OCI-LY7 (cell line): ENCODE data around the gene GBF1.

ENCODE experiments used
- CTCF ChIP-seq: fragments of 200-600 bp; sonication (generic); conservative IDR thresholded peaks from 2 replicates; pipeline ENCODE4 v1.5.1; 2014; ENCODE audit warnings: mild to moderate bottlenecking, antibody characterized with exemption, low read length, moderate library complexity, mixed read lengths
- EZH2phosphoT487 ChIP-seq: fragments of 200-600 bp; sonication (generic); IDR thresholded peaks from 2 replicates; pipeline ENCODE4 v1.6.1; 2018; ENCODE audit warnings: low read depth, borderline replicate concordance, mild to moderate bottlenecking, mixed run types, antibody characterized with exemption, low read length, moderate library complexity, mixed read lengths

GRCh38 chr10:102405108-102405571, 159.8 kb downstream of the GBF1 start:
- TF ChIP-seq CTCF (no peak), EZH2phosphoT487 (no peak)
